ENCODE results near the gene CATSPER4. TPM values are rescaled to one million over a fixed set of nuclear protein-coding genes. Genes with fewer than 3 reads are reported as not detected.

CATSPER4 gene
- total RNA-seq, 6 donors from 2014 or later: not detected

DNA sequence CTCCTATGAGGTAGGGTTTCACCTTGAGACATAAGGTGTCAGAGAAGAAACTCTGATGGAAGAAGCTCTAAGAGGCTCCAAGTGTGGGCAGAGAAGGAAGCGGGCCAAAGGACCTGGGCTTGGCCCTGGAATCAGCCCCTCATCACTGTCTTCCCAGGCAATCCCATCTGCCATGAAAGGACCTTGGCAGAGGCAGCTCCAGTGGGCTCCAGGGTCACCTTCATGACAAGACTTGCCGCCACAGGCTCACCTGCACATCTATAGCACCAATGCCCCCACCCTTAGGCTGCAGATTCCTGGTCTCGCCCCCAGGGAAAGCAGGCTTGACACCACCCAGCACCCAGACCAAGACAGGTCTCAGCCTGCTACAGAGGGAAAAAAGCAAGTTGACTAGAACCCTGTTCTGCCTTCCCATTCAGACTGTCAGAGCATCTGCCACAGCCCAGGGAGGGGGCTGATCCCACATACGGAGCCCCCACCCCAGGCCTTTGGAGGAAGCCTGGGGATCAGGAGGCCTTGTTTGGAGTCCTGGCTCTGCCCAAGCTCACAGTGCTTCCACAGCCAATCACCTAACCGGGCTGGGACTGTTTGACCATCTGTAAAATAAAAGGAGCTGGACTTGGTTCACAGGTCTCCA lies 32.0 kb upstream of the CATSPER4 start:
- peaks cover 31 to 37% (median 35%) of the 10 kb centered on the region in 4 donors for H3K4me1 ChIP-seq
- peaks cover 0 to 3% (median 0%) of the 10 kb centered on the region in 4 donors for H3K27me3 ChIP-seq
- no peak for TF ChIP-seq POLR2A (IDR thresholded peaks at IDR 0.05)
- TF ChIP-seq, protein P1, sequence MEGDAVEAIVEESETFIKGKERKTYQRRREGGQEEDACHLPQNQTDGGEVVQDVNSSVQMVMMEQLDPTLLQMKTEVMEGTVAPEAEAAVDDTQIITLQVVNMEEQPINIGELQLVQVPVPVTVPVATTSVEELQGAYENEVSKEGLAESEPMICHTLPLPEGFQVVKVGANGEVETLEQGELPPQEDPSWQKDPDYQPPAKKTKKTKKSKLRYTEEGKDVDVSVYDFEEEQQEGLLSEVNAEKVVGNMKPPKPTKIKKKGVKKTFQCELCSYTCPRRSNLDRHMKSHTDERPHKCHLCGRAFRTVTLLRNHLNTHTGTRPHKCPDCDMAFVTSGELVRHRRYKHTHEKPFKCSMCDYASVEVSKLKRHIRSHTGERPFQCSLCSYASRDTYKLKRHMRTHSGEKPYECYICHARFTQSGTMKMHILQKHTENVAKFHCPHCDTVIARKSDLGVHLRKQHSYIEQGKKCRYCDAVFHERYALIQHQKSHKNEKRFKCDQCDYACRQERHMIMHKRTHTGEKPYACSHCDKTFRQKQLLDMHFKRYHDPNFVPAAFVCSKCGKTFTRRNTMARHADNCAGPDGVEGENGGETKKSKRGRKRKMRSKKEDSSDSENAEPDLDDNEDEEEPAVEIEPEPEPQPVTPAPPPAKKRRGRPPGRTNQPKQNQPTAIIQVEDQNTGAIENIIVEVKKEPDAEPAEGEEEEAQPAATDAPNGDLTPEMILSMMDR (IDR thresholded peaks at IDR 0.05): no peak
- TF ChIP-seq POLR2AphosphoS5 (IDR thresholded peaks at IDR 0.05): no peak
- no peak for TF ChIP-seq EP300 (IDR thresholded peaks at IDR 0.05)
- WGBS, 2 donors: 62 to 87% methylated on average over 2 to 5 of the region's 5 CpGs
- no peak for DNase-seq
- no peaks in the 10 kb centered on the region for H3K9me3 ChIP-seq
- ATAC-seq (ENCODE audit: low FRiP score in 2 of 2): no peak
- H3K27ac ChIP-seq: peak overlapping the region in 3 of 4 donors; percentile 55 to 83 (median 81)
- H3K36me3 ChIP-seq: no peaks in the 10 kb centered on the region
- peak overlapping the region in 2 of 4 donors; percentile 45 to 62 for H3K4me3 ChIP-seq

DNA sequence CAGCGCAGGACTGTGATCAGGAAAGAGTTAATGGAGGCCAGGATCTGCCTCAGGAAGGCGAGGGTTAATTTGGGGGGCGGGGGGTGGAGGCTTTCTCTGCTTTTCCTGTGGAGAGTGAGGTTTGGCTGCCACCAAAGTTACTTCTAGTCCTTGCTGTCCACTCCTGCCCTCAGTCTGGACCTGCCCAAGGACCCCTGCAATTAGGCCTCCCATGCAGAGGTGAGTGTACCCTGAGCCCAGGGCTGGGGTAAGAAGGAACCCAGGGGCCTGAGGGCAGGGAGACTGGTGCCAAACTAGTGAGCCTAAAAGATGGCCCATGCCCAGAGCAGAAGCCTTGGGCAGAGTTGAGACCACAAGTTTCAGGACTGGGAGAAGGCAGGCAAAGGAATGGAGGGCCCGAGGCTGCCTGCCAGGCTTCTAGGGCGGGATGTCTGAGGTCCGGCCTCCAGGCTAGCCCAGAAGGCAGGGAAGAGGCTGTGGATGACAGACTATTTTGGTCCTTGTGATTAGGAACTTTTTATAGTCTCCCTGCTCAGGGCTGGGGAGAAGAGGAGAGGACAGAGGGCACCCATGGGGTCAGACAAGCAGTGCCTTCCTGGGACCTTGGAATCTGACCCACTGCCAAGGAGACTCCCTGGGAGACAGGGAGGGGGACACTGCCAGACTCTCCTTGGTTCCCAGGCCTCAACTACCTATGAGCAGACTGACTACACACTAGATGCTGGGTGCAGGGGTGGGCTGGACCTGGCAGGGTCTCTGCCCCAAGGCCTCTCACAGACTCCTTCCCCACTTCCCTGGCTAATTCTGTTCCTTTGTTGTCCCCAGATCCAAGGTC lies 31.3 kb upstream of the CATSPER4 start, which contains the start of gene FAM110D:
Gene FAM110D, plus strand, starts transcription at position 172 of the 835 bp plus-strand sequence. CDS start 2,213 bp downstream, outside the sequence.
- H3K27me3 ChIP-seq: peaks cover 0 to 3% (median 0%) of the 10 kb centered on the region in 4 donors
- DNase-seq (no peak), ATAC-seq (ENCODE audit: low FRiP score in 2 of 2) (no peak)
- WGBS, 2 donors: 42 to 52% methylated on average over 6 of the region's 6 CpGs
- H3K9me3 ChIP-seq: no peaks in the 10 kb centered on the region
- TF ChIP-seq POLR2AphosphoS5 (IDR thresholded peaks at IDR 0.05): peak; percentile 11 to 57
- TF ChIP-seq, protein P1 (IDR thresholded peaks at IDR 0.05): no peak
- H3K27ac ChIP-seq: peak within 1 kb of the TSS; percentile 55 to 83 (median 70)
- H3K36me3 ChIP-seq: no peaks in the 10 kb centered on the region
- H3K4me1 ChIP-seq: peaks cover 32 to 40% (median 40%) of the 10 kb centered on the region in 4 donors
- H3K4me3 ChIP-seq: peak within 1 kb of the TSS; percentile 1 to 62 (median 52)

DNA sequence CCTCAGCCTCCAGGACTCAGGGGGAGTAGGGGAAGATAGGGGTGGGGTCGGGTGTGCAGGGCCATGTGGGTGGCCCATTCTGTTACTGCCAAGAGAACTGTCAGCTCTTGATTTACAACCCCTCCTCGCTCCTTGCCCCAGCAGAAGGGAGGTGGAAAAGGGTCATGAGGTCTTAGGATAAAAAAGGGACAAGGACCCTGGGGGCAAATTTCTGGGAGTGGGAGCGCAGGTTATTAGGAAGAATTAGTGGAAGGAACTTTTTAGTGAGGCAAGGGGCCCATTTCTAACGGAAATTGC lies 30.7 kb upstream of the CATSPER4 start:
- no peak for ATAC-seq (ENCODE audit: low FRiP score in 2 of 2)
- no peak for TF ChIP-seq POLR2A (IDR thresholded peaks at IDR 0.05)
- TF ChIP-seq EP300 (IDR thresholded peaks at IDR 0.05): no peak
- H3K4me1 ChIP-seq: peaks cover 29 to 46% (median 40%) of the 10 kb centered on the region in 4 donors
- H3K36me3 ChIP-seq: no peaks in the 10 kb centered on the region
- H3K4me3 ChIP-seq: peak overlapping the region; percentile 1 to 62 (median 52)
- 51 to 52% methylated on average over 4 of the region's 4 CpGs for WGBS, 2 donors
- no peak for DNase-seq
- peak overlapping the region; percentile 55 to 83 (median 70) for H3K27ac ChIP-seq
- H3K9me3 ChIP-seq: no peaks in the 10 kb centered on the region
- peaks cover 0 to 3% (median 0%) of the 10 kb centered on the region in 4 donors for H3K27me3 ChIP-seq

DNA sequence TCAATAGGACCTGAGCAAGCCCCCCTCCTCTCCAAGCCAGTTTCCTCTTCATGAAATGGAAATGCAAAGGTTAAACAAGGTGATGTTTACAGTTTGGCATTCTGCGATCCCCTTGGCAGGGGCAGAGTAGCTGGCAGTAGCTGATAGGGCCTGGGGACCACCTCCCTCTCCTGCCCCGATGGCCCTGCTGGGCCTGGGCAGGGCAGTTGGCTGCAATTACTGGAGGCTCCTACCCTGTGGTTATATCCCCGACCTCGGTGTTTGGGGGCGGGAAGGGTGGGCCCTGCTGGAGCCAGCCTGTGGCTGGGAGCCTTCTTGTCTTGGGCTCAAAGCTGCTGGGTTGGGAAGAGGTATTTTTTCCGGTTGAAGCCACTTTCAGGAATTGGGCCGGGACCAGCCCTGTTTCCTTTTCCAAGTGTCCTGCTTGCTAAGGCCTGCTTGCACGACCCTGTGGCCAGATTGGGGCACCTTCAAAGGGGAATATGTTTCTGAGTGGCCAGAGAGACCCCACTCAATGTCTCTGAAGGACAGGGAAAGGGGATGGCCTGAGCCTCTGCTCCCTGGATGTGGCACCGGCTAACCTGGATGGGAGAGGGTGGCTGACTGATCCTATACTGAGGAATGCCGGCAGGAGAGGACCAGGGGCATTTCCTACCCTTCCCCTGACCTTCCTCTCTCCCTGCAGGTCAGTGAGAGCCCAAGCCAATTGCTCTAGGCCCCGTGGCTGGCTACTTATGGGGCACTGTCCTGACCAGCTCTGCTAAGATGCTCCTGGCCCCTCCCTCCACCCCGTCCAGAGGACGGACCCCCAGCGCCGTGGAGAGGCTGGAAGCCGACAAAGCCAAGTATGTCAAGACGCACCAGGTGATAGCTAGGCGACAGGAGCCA lies 29.6 kb upstream of the CATSPER4 start:
- Histone ChIP-seq H3K27me3 (peaks cover 0 to 3% (median 0%) of the 10 kb centered on the region in 4 donors), H3K4me3 (peak overlapping the region; percentile 18 to 62 (median 52)), H3K9me3 (no peaks in the 10 kb centered on the region), H3K36me3 (no peaks in the 10 kb centered on the region), H3K4me1 (peaks cover 22 to 39% (median 38%) of the 10 kb centered on the region in 4 donors), H3K27ac (peak overlapping the region; percentile 36 to 83 (median 68))
- peak in 1 of 2 donors; percentile 11 for TF ChIP-seq POLR2AphosphoS5 (IDR thresholded peaks at IDR 0.05)
- TF ChIP-seq, protein P1 (IDR thresholded peaks at IDR 0.05): no peak
- no peak for TF ChIP-seq POLR2A (IDR thresholded peaks at IDR 0.05)
- no peak for TF ChIP-seq EP300 (IDR thresholded peaks at IDR 0.05)
- ATAC-seq (ENCODE audit: low FRiP score in 2 of 2) (no peak), DNase-seq (no peak)
- WGBS, 2 donors: 56 to 61% methylated on average over 5 to 18 of the region's 18 CpGs

Data from upper lobe of left lung (tissue), 6 donors.